GM12891 (cell line): ENCODE measurements around the gene IFITM5.
A peak's percentile ranks its signal among the peaks of the same experiment; 100 is the strongest.
"Not testable (repeated sequence)": the region's sequence is repeated elsewhere in the genome, so short reads cannot be mapped to it uniquely, and the experiment has no call there.

Source experiments
- DNase-seq: peaks from one replicate; pipeline ENCODE4 v3.0.0; 2011; ENCODE audit warnings: low spot score; ENCODE audit not compliant: insufficient read length
- FAIRE-seq: peaks from 2 replicates; lab custom pipeline; 2011; peaks lifted over from hg19 to GRCh38; lab: Jason Lieb, UNC
- PAX5 ChIP-seq: IDR thresholded peaks from 2 replicates; pipeline ENCODE4 v1.6.1; 2011; ENCODE audit warnings: low read length, moderate library complexity, mild to moderate bottlenecking; ENCODE audit not compliant: insufficient read depth, severe bottlenecking
- POLR2A ChIP-seq: IDR thresholded peaks from 2 replicates; pipeline ENCODE4 v1.6.1; 2011; ENCODE audit warnings: low read depth, low read length, control low read depth
- POLR2AphosphoS5 ChIP-seq: IDR thresholded peaks from 2 replicates; pipeline ENCODE4 v1.6.1; 2011; ENCODE audit warnings: low read depth, low read length, control low read depth
- POU2F2 ChIP-seq: IDR thresholded peaks from 2 replicates; pipeline ENCODE4 v1.6.1; 2011; ENCODE audit warnings: low read depth, mild to moderate bottlenecking, control low read depth, low read length, moderate library complexity
- SPI1 ChIP-seq: IDR thresholded peaks from 2 replicates; pipeline ENCODE4 v1.6.1; 2011; ENCODE audit warnings: low read depth, low read length, control low read depth
- TAF1 ChIP-seq: IDR thresholded peaks from 2 replicates; pipeline ENCODE4 v1.6.1; 2011; ENCODE audit warnings: low read depth, low read length, control low read depth

IFITM5 gene

DNA sequence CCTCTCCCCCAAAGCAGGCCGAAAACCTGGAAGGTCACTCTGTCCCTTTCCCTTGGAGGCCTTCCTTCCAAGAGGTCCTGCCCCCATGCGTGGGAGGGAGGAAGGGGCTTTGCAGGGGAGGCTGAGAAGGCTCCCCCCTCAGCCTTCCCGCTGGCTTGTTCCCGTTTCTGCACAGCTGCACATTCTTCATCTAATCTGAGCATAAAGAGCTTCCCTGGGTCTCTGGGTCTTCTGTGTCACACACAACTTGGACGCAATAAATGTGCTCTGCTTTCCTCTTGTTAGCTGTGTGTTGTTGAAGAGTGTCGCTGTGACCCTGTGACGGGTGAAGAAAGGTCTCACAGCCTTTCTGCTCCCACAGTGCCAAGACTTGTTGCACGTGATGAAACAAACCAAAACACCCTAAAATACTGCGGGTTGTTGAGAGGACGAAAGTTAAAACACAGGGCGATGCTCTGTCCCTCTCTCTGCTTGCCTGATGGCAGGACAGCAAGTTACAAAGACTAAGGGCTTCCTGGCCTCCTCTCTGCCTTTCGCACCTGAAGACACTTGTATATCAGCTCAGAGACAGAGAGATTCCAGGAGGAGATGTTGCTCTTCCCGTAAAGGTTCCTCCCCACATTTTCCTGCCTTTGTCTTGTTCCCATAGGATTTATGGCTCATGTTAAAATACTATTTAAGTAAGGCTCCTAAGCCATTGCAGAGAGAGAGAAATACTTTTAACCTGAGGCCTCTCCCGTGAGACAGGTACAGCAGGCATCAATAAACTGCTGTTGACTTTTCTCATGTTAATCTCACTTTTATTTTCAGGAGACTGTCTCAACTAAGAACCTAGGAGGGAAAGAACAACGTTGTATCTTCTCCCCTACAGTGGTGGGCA, 36.7 kb upstream of the IFITM5 start:
- FAIRE-seq = no peak

DNA sequence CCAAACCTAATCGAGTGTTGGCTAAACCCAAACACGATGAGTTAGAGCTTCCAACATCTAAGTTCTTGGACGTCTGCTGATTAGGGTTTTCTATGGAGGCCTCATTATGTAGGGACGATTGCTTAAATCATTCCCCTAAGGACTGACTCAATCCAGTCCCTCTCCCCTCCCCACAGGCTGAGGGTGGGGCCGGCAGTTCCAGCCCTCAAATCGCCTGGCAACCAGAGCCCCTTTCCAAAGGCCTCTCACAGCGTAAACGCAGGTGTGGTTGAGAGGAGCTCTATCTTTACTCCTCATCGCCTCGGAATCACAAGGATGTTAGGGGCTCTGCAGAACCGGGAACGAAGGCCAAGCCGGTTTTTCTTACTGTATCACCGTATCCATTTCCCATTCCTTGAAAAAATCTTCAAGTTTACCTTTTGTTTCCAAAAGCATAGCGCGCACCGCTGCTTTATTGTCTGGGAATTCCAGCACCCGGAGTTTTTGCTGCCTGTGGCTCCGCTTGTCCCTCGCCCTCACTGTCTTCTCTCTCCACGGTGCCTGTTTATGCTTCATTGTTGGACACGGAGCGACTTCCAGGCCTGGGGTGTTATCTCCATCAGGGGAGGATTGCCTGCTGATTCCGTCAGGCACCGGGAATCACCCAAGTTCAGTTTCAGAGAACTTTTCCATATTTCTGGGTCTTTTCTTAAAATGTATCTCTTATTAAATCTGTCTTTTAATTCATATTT, 35.1 kb upstream of the IFITM5 start:
- TF ChIP-seq PAX5 (no peak), POLR2A (no peak), POLR2AphosphoS5 (no peak), SPI1 (no peak), POU2F2 (no peak), TAF1 (no peak)
- DNase-seq (no peak), FAIRE-seq (no peak)

More for the DNA sequence above, 36.7 kb upstream of the IFITM5 start:
- DNase-seq = no peak
- TF ChIP-seq POLR2A = no peak
- TF ChIP-seq POU2F2 = no peak
- no peak for TF ChIP-seq TAF1
- TF ChIP-seq POLR2AphosphoS5 = no peak
- no peak for TF ChIP-seq PAX5
- TF ChIP-seq SPI1 = no peak

DNA sequence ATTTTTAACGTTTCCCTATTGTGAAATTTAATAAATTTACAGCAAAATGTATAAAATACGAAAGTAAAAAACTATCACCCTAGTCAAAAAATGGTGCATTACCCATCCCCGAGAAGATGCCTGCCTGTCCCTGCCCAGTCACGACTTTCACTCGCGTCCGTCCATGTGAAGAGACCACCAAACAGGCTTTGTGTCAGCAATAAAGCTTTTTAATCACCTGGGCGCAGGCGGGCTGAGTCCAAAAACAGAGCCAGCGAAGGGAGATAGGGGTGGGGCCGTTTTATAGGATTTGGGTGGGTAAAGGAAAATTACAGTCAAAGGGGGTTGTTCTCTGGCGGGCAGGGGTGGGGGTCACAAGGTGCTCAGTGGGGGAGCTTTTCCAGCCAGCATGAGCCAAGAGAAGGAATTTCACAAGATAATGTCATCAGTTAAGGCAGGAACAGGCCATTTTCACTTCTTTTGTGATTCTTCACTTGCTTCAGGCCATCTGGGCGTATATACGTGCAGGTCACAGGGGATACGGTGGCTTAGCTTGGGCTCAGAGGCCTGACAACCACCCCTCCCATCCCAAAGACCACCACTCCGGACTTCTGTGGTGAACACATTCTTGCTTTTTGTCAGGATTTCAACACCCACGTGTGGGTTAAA, 34.4 kb upstream of the IFITM5 start:
- not testable (repeated sequence) for DNase-seq

DNA sequence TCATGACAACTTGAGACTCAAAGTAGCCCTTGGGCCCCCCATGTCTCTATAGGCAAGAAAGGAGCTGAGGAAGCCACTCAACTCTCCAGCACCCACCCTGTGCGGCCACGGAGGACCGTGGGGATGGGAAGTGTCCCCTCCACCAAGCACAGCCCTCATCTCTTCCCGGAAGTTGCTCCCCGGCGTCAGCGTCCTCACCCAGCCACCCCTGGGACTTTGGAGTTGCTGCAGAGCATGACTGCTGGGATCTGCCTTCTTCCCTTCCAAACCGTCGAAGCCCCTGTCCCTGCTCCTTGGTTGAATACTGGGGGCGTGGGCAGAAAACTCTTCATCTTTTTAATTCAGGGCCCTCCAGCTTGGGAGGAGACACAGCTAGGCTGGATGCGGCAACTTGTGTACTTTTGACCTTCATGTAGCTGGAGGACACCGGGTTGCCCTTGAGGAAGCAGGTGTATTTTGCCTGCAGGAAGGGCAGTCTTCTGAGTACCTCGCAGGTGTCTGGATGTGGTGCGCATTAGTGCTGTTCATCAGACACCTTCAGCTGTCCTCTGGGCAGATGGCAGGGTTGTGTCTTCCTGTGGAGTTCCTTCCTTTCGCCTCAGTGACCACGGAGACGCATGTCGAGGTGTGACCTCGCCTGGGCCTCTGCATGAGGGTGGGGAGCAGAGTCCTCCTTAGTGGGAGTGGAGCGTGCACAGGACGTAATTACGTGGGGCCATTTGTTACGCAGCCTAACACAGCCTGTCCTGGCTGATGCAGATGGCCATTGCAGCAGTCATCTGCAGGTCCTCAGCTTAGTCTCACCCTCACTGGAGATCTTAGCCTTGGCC, 33.5 kb upstream of the IFITM5 start:
- FAIRE-seq = no peak
- no peak for DNase-seq
- TF ChIP-seq POLR2AphosphoS5 (no peak), POU2F2 (no peak), PAX5 (no peak), TAF1 (no peak), SPI1 (no peak), POLR2A (no peak)

More for the DNA sequence above, 34.4 kb upstream of the IFITM5 start:
- FAIRE-seq = not testable (repeated sequence)

DNA sequence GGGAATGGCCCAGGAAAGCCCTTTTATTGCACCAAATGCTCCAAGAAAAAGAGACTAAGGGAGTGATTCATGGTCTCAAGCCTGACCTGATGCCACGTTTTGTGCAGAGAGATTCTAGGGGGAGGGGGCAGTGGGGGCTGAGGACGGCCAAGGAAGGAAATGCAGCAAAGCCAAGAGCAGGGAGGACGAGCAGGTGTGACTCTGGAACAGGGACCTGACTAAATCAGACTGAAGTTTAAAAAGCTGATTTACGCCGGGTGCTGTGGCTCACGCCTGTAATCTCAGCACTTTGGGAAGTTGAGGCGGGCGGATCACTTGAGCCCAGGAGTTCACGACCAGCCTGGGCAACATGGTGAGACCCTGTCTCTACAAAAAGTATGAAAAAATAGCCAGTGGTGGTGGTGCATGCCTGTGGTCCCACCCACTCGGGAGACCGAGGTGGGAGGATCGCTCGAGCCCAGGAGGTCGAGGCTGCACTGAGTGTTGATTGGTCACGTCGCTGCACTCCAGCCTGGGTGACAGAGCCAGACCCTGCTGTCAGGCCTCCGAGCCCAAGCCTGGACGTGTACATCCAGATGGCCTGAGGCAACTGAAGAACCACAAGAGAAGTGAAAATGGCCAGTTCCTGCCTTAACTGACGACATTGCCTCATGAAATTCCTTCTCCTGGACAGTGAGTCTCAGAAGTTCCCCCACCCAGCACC, 32.2 kb upstream of the IFITM5 start:
- no peak for FAIRE-seq
- TF ChIP-seq POLR2A (no peak), TAF1 (no peak), POU2F2 (no peak), POLR2AphosphoS5 (no peak), SPI1 (no peak), PAX5 (no peak)

DNA sequence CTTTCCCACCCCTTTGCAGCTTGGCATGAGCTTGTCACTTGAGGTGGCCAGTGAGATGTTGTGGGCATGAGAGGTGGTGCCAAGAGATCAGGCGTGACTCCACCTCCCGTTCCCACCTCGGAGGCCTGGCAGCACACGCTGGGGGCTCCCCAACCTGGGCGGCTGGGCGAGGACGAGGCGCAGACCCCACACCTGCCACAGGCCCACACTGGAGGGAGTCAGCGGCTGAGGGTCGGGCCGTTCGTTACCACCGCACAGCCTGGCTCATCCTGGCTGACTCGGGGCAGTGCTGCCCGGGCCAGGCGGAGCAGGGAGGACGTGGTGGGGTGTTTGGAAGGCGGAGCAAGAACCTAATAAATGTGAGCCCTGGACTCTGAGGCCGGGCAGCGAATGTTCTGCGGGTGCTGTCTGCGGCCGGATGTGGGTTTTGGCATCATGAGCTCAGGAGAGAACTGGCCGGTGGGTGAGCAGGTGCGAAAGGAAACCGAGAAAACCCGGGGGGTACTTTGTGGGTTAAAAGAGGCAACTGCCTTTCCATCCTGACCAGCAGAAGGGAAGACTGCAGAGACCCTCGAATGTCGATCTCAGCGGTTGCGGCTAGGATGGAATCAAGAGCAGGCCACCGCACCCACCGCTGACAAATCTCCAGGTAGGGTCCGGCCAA, 31.5 kb upstream of the IFITM5 start:
- DNase-seq = no peak
- peak; percentile 20 for FAIRE-seq
- TF ChIP-seq POLR2AphosphoS5 (no peak), TAF1 (no peak), SPI1 (no peak), POLR2A (no peak), POU2F2 (no peak), PAX5 (no peak)

More for the DNA sequence above, 32.2 kb upstream of the IFITM5 start:
- no peak for DNase-seq

DNA sequence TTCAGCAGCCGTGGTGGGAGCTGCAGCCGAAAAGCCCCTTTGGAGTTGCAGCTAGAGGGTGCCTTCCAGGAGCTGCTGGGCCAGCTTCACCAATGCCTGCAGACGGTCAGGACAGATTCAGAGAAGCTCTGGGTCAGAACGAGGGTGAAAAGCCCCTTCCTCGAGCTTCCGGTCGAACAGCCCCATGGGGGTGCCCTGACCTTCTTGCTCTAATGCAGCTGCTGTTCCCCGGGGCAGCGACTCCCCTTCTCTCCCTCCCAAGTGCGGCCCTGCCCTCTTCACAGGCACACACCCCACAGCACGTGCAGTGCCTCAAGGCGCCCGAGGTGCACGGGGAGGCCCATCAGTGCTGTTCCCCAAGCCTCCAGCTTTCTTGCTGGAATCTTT, 31.0 kb upstream of the IFITM5 start:
- no peak for DNase-seq
- no peak for FAIRE-seq
- no peak for TF ChIP-seq PAX5
- TF ChIP-seq POLR2A = no peak
- no peak for TF ChIP-seq TAF1
- no peak for TF ChIP-seq SPI1
- no peak for TF ChIP-seq POLR2AphosphoS5
- no peak for TF ChIP-seq POU2F2

DNA sequence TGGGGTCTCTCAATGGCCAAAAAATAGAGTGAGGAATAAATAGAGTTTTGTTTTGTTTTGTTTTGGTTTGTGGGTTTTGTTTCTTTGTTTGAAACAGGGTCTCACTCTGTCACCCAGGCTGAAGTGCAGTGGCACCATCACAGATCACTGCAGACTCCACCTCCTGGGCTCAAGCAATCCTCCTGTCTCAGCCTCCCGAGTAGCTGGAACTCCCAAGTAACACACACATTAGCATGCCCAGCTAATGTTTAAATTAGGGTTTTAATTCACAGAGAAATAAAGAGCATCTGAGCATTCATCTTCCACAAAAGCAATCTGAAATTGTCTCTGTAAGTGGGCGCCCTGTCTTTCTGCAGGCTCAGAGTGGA, 30.5 kb upstream of the IFITM5 start:
- TF ChIP-seq POLR2A (no peak), PAX5 (no peak), TAF1 (no peak), POU2F2 (no peak), POLR2AphosphoS5 (no peak), SPI1 (no peak)
- DNase-seq (no peak), FAIRE-seq (no peak)

DNA sequence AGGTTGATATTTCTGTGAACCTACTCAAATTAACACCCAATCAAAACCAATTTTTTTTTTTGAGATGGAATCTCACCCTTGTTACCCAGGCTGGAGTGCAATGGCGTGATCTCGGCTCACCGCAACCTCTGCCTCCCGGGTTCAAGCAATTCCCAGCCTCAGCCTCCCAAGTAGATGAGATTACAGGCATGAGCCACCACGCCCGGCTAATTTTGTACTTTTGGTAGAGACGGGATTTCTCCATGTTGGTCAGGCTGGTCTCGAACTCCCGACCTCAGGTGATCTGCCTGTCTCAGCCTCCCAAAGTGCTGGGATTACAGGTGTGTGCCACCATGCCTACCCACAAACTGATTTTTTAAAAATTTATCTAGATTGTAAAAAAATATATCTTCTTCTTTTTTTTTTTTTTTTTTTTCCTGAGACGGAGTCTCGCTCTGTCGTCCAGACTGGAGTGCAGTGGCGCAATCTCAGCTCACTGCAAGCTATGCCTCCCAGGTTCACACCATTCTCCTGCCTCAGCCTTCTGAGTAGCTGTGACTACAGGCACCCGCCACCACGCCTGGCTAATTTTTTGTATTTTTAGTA, 29.3 kb upstream of the IFITM5 start:
- not testable (repeated sequence) for DNase-seq, FAIRE-seq
